GM12864 (cell line): ENCODE data around the gene GRK1.

Experiments
- DNase-seq: peaks from one replicate; pipeline ENCODE4 v3.0.0-alpha.2; 2011; ENCODE audit warnings: low read depth
- H3K4me3 ChIP-seq: 2 replicates; pipeline ENCODE4 v1.5.1; 2011; ENCODE audit warnings: mild to moderate bottlenecking, low read depth, low read length, control low read depth
- TF ChIP-seq, protein P1 (sequence below): IDR thresholded peaks from 2 replicates; pipeline ENCODE4 v1.5.1; 2011; ENCODE audit warnings: low read depth, mild to moderate bottlenecking, moderate library complexity, low read length, control low read depth, inconsistent platforms; ENCODE audit errors: missing control alignments

Gene GRK1

DNA sequence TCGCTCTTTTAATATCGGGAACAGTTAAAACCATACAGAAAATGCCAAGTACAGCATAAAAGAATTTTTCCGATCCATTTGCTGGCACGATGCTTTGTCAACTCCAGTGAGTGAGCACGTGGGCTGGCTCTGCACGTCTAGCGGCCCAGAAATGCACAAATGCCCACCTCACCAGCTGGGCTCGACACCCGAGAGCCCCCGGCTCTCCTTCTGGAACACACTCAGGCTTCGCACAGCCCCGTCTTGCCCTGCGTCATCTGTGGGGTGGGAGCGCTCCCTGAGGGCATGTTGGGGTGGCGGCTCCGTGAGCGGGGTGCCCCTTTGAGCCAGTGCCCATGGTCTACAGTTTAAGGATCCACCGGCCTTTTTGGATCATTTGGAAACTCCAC, 33.5 kb upstream of the GRK1 start:
- no peak overlapping the region for H3K4me3 ChIP-seq
- no peak for DNase-seq
- TF ChIP-seq, protein P1, sequence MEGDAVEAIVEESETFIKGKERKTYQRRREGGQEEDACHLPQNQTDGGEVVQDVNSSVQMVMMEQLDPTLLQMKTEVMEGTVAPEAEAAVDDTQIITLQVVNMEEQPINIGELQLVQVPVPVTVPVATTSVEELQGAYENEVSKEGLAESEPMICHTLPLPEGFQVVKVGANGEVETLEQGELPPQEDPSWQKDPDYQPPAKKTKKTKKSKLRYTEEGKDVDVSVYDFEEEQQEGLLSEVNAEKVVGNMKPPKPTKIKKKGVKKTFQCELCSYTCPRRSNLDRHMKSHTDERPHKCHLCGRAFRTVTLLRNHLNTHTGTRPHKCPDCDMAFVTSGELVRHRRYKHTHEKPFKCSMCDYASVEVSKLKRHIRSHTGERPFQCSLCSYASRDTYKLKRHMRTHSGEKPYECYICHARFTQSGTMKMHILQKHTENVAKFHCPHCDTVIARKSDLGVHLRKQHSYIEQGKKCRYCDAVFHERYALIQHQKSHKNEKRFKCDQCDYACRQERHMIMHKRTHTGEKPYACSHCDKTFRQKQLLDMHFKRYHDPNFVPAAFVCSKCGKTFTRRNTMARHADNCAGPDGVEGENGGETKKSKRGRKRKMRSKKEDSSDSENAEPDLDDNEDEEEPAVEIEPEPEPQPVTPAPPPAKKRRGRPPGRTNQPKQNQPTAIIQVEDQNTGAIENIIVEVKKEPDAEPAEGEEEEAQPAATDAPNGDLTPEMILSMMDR = no peak

DNA sequence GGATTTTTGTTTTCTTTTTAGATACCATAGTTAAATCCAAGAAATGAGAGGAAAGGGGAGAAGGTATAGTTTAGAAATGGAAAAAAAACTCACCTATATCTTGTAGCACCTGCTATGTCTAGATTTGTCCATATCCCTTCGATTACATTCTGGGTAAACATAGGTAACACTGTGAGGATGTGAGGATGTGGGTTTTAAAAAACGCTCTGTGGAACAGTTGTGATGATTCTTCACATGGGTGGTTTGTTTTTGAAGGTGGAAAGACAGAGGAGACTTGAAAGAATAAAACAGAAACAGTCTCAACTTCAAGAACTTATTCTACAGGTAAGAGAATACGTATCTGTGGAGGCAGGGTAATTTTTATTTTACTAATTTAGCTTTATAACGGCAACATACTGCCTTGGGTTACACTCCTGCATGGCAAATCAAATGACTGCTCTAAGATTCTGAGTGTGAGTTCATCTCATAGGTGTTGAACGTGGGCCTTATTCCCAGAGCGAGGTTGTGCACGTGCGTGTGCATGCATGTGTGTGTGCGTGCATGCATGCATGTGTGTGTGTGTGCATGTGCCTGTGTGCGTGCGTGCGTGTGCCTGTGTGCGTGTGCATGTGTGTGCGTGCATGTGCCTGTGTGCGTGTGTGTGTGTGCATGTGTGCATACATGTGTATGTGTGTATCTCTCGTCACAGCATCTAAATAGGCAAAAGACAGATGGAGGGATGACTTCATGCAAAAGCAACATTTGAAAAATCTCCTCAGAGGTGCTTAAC, 32.6 kb upstream of the GRK1 start:
- TF ChIP-seq, protein P1 = no peak
- no peak overlapping the region for H3K4me3 ChIP-seq
- DNase-seq = no peak

DNA sequence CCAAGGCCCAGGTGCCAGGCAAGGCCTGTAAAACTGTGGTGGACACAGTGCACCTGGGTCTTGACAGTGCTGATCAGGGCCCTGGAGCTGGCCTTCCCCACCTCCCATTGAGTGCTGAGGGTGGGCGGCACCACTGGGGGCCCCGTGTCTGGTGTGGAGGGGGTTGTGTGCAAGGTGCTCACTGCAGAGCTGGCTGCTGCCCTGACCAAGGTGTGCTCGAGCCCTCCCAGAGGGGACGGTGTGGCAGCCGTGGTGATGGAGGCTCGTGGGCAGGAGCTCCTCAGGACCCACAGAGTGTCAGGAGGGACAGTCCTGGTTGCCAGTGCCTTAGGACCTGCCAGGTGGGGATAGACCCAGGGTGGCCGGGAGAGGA, 32.0 kb upstream of the GRK1 start:
- H3K4me3 ChIP-seq = no peak overlapping the region
- no peak for DNase-seq
- TF ChIP-seq, protein P1 = no peak

DNA sequence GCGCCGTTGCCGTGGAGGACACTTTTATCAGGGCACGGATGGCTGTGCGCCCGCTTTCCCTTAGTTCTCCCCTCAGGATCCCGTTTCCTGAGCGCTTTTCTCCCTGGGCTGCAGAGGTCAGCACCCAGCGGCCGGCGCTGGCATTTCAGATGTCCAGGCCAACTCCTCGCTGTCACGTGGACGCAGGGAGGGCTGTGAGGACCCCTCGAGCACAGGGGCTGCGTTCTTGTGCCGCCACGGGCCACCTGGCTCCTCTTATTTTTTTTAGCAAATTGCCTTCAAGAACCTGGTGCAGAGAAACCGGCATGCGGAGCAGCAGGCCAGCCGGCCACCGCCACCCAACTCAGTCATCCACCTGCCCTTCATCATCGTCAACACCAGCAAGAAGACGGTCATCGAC, 31.3 kb upstream of the GRK1 start:
- H3K4me3 ChIP-seq = no peak overlapping the region
- DNase-seq = no peak
- TF ChIP-seq, protein P1 = no peak

DNA sequence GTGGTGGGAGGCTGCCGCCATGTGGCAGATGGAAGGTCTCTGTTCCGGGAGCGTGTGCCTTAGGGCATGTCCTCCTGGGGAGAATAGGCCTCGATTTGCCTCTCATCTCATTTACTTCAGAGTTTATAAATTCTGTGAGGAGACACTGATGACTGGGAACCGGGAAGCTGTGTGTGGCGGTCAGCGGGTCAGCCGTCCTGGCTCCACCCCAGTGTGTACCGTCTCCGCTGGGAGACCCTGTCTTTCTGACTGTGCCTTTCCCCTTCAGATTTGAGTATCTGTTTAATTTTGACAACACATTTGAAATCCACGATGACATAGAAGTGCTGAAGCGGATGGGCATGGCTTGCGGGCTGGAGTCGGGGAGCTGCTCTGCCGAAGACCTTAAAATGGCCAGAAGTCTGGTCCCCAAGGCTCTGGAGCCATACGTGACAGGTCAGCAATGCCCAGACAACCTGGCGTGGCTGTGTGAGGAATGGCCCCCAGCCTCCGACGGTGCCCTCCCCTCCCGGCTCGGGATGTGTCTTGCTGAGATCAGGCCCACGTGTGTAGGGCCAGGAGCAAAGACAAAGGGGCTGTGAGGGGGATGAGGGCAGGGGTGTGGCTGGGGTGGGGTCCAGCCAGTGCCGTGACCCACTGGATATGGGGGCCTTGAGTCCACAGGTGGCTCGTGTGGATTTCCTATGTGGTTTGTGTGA, 30.6 kb upstream of the GRK1 start:
- no peak overlapping the region for H3K4me3 ChIP-seq
- DNase-seq = no peak
- TF ChIP-seq, protein P1 = no peak

DNA sequence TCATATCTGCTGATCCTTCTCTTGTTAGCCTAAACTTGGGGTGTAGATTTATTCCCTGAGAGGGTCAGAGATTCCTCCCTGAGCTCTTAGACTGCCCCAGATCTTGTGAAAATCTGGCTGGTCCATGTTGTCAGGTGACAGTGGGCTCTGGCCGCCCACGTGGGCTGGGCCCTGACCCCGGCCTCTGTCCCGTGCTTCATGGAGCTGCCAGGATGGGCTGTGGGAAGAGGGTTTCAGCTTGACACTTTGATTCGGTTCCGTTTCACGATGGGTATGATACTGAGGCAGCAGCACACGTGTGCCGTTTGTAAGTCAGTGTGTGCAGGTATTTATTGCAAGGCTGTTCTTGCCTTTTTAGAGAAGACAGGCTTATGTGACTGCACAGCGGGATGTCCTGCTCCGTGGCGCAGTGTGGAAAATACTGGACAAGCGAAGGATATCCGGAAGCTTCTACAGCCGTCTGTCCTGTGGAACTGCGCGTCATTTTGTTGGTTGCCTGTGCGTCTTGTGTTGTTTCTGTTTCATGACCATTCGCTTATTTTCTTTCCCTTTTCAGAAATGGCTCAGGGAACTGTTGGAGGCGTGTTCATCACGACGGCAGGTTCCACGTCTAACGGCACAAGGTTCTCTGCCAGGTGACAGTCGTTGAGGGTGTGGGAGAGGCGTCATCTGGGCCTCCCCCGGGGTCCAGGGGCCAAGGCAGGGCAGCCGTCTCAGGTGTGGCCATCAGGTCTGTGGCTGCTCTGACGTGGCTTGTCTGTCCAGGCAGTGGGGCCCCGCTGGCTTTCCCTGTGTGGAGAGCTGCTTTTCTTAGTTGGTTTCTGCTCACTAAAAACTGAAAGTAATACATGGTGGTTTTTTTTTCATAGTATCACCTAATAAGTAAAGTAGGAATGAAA, 29.5 kb upstream of the GRK1 start:
- TF ChIP-seq, protein P1 = no peak
- no peak for DNase-seq
- H3K4me3 ChIP-seq = no peak overlapping the region
